K562 (cell line): ENCODE data around the gene LEAP2. TPM values are rescaled to one million over a fixed set of nuclear protein-coding genes. Genes with fewer than 3 reads are reported as not detected.

Experiments used
- ATAC-seq: fragments of 200-7000 bp; cut with Tn5 transposase; 3 replicates; pipeline ENCODE4 v1.9.1; 2020; ENCODE audit warnings: moderate library complexity
- BruUV-seq: library from RNA; stranded (reverse); fragments of 400-500 nt; replicated peaks from 2 replicates; lab custom pipeline; 2021; lab: Mats Ljungman, UMichigan
- CTCF ChIA-PET: fragments of 300-600 bp; formaldehyde crosslinking; extraction: SDS; loops from one replicate; lab custom pipeline; 2021; ENCODE audit warnings: low intra/inter-chr PET ratio; lab: Yijun Ruan, JAX
- POLR2A ChIA-PET: fragments of 300-600, 350-650 bp; sonication (Branson Sonifier 250); formaldehyde crosslinking; extraction: SDS; loops from one replicate; lab custom pipeline; 2021; ENCODE audit warnings: antibody characterized with exemption, inconsistent platforms; lab: Yijun Ruan, JAX
- DNase-seq, 4 experiments: peaks; one replicate each; pipeline versions ENCODE4 v3.0.0 to v3.0.0-alpha.2; 2011 to 2018; ENCODE audit warnings: low spot score in 3 of 4, mixed read lengths in 3 of 4; ENCODE audit errors: extremely low read depth in 1 of 4
- FAIRE-seq: peaks from 2 replicates; lab custom pipeline; 2011; peaks lifted over from hg19 to GRCh38; lab: Jason Lieb, UNC
- H2AFZ ChIP-seq: 2 replicates; pipeline ENCODE4 v1.6.0; 2011; ENCODE audit warnings: low read depth, low read length, control low read depth, inconsistent platforms
- H3K27ac ChIP-seq: fragments of 200-600 bp; 3 replicates; pipeline ENCODE4 v1.8.0; 2011; ENCODE audit warnings: low read depth, mild to moderate bottlenecking, control low read depth, inconsistent platforms, low read length, moderate library complexity, mixed read lengths; ENCODE audit errors: extremely low read depth
- H3K27me3 ChIP-seq, 2 experiments: fragments of 300-600 bp in 1 of 2; 2 replicates in 1 of 2; 3 replicates in 1 of 2; pipeline versions ENCODE4 v1.6.0 to v1.8.0; 2011; ENCODE audit warnings: inconsistent platforms in 2 of 2, low read length in 2 of 2, mild to moderate bottlenecking in 1 of 2, mixed read lengths in 1 of 2, moderate library complexity in 1 of 2; ENCODE audit not compliant: control insufficient read depth in 2 of 2, insufficient read depth in 2 of 2
- H3K36me3 ChIP-seq: fragments of 300-600 bp; 3 replicates; pipeline ENCODE4 v1.8.0; 2011; ENCODE audit warnings: mild to moderate bottlenecking, low read length, inconsistent platforms; ENCODE audit not compliant: control insufficient read depth, insufficient read depth
- H3K4me1 ChIP-seq, 2 experiments: fragments of 200-600 bp in 1 of 2; replicated peaks in 1 of 2; 2 replicates in 1 of 2; 3 replicates in 1 of 2; pipeline versions ENCODE4 v1.5.1 to v1.8.0; 2011; ENCODE audit warnings: inconsistent platforms in 2 of 2, low read length in 2 of 2, mild to moderate bottlenecking in 1 of 2, mixed read lengths in 1 of 2, moderate library complexity in 1 of 2; ENCODE audit not compliant: control insufficient read depth in 2 of 2, insufficient read depth in 2 of 2
- H3K4me2 ChIP-seq: 2 replicates; pipeline ENCODE4 v1.6.1; 2011; ENCODE audit warnings: low read length, control low read depth, inconsistent platforms, mixed read lengths; ENCODE audit not compliant: insufficient read depth
- H3K4me3 ChIP-seq: fragments of 200-600 bp; sonication (generic), shearing (Covaris generic); 2 replicates; pipeline ENCODE4 v1.5.1; 2016; ENCODE audit warnings: control low read depth, inconsistent platforms
- H3K79me2 ChIP-seq: fragments of 200-600 bp; 3 replicates; pipeline ENCODE4 v1.8.0; 2011; ENCODE audit warnings: low read length, inconsistent platforms; ENCODE audit not compliant: control insufficient read depth, insufficient read depth
- H3K9ac ChIP-seq, 2 experiments: 2 replicates each; pipeline versions ENCODE4 v1.6.0 to v1.6.1; 2011; ENCODE audit warnings: low read depth in 2 of 2, low read length in 2 of 2, control low read depth in 1 of 2, inconsistent platforms in 1 of 2, mild to moderate bottlenecking in 1 of 2, mixed read lengths in 1 of 2; ENCODE audit not compliant: insufficient read depth in 1 of 2
- H3K9me1 ChIP-seq: one replicate; pipeline ENCODE4 v1.6.0; 2011; ENCODE audit warnings: inconsistent platforms, mild to moderate bottlenecking, low read length, moderate library complexity; ENCODE audit not compliant: control insufficient read depth, insufficient read depth
- H3K9me3 ChIP-seq: replicated peaks from 2 replicates; pipeline ENCODE4 v1.5.1; 2011; ENCODE audit warnings: low read depth, low read length, inconsistent platforms; ENCODE audit not compliant: control insufficient read depth, insufficient read depth
- H4K20me1 ChIP-seq: replicated peaks from 2 replicates; pipeline ENCODE4 v1.6.1; 2011; ENCODE audit warnings: low read length, inconsistent platforms, mixed read lengths; ENCODE audit not compliant: control insufficient read depth, insufficient read depth
- CBX5 ChIP-seq: IDR thresholded peaks from 2 replicates; pipeline ENCODE4 v1.6.1; 2014; ENCODE audit warnings: low read depth, borderline replicate concordance
- HSF4 ChIP-seq: fragments of 250-450 bp; sonication (Bioruptor Pico); IDR thresholded peaks from 2 replicates; pipeline ENCODE4 v2.1.2; 2022; ENCODE audit warnings: mild to moderate bottlenecking, moderate library complexity, borderline replicate concordance
- NFE2L1 ChIP-seq: fragments of 450-650 bp; IDR thresholded peaks from 2 replicates; pipeline ENCODE4 v1.6.1; 2016; ENCODE audit warnings: missing genetic modification characterization, low read depth, mild to moderate bottlenecking, missing compliant biosample characterization, moderate library complexity, borderline replicate concordance
- POLR2G ChIP-seq: fragments of 200-400 bp; formaldehyde crosslinking; IDR thresholded peaks from 2 replicates; pipeline ENCODE4 v1.6.1; 2017; ENCODE audit warnings: low read depth, mild to moderate bottlenecking, antibody characterized with exemption, low read length, moderate library complexity
- RBFOX2 ChIP-seq: fragments of 200-400 bp; formaldehyde crosslinking; IDR thresholded peaks from 2 replicates; pipeline ENCODE4 v1.6.1; 2017; ENCODE audit warnings: low read depth, mild to moderate bottlenecking, low read length, moderate library complexity
- RUNX1 ChIP-seq: sonication (generic); IDR thresholded peaks from 2 replicates; pipeline ENCODE4 v1.6.1; 2016; ENCODE audit warnings: antibody characterized with exemption, low read depth
- TAF7 ChIP-seq: fragments of 450-650 bp; IDR thresholded peaks from 2 replicates; pipeline ENCODE4 v1.6.1; 2016; ENCODE audit warnings: missing genetic modification characterization, missing compliant biosample characterization
- TCF3 ChIP-seq: sonication (generic); formaldehyde crosslinking; IDR thresholded peaks from 2 replicates; pipeline ENCODE4 v1.4.0; 2020; ENCODE audit warnings: mild to moderate bottlenecking, missing genetic modification reagents
- WGBS: fragments of 100-300 bp; shearing (Covaris generic); methylation state at CpG from one replicate; pipeline ENCODE4 v1.1.6; 2016; ENCODE audit warnings: low coverage, mixed read lengths; ENCODE audit not compliant: insufficient coverage; ENCODE audit errors: missing lambda C conversion rate; 5-methylcytosine and 5-hydroxymethylcytosine counted together
- in situ Hi-C: fragments of 300-500 bp; cut with MboI; formaldehyde crosslinking; loops from 4 replicates; pipeline ENCODE4 v1.15.0; 2018; ENCODE audit warnings: inconsistent platforms, mixed read lengths
- intact Hi-C: fragments of 100-400 bp; cut with micrococcal nuclease; formaldehyde crosslinking; loops from 2 replicates; pipeline ENCODE4 v1.14.2; 2022
- polyA plus RNA-seq, 8 experiments: library from polyadenylated mRNA; depleted of rRNA in 4 of 8; stranded (reverse) in 5 of 8; unstranded in 3 of 8; fragments of >200 nt; fragmentation: Nextera tagmentation in 2 of 8; fragmentation: Illumina TruSeq in 1 of 8; extraction: Ambion mirVana in 2 of 8; extraction: Trizol in 1 of 8; gene quantifications; 2 replicates each; pipeline versions ENCODE4 v1.2.1 to v1.2.3, GENCODE V29; 2011 to 2014; ENCODE audit warnings: inconsistent platforms in 1 of 8, missing spikeins in 1 of 8
- total RNA-seq, 7 experiments: library from RNA; depleted of rRNA in 6 of 7; stranded (reverse); fragments of >200 nt in 6 of 7; fragmentation: Illumina TruSeq in 2 of 7; extraction: Trizol in 2 of 7; gene quantifications; 2 replicates each; pipeline versions ENCODE4 v1.2.1 to v1.2.3, GENCODE V29; 2011 to 2021; ENCODE audit warnings: low replicate concordance in 1 of 7

The LEAP2 gene
- total and polyA plus RNA-seq, 9 of the 15 experiments (the other 6 are each of a cell fraction or from before 2014, with no cell fraction given) = 1.1 to 5.6 (median 2.5) TPM

DNA sequence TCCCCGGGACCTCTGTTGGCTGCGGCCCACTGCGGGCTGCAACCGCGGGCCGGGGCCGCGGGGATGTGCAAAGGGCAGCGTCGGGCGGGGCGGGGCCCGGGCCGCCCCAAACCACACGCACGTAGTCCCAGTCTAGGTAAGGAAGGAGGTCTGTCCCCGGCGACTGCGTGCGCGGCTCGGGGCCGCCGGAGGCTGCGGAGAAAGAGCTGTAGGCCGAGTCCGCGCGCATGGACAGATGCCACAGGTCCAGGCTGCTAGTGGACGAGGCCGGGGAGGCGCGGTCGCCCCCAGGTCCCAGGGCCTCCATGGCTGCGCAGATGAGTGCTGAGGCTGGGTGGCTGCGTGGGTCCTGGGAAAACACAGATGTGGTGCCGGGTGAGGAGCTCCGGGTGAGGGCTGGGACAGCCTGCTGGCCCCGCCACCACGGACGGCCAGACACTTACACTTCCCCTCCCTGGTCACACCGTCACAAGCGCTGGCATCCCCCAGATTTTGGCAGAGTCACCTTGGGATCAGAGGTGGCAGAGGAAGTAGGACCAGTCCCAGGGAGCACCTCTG, 47.6 kb upstream of the LEAP2 start:
- intact Hi-C loops (no loop called here), in situ Hi-C loops (loop anchor here (5.0 kb wide), 1 partner anchor 69 kb away; no protein-coding TSS in a partner anchor)
- CTCF ChIA-PET = no interaction called here

More for the DNA sequence above, 47.6 kb upstream of the LEAP2 start:
- TF ChIP-seq RBFOX2 (peak; percentile 40), RUNX1 (no peak), TAF7 (tag) (no peak), TCF3 (CRISPR knock-in tag) (no peak), NFE2L1 (tag) (no peak), POLR2G (peak; percentile 40; the same call in 1 of the 2 replicates), HSF4 (no peak), CBX5 (no peak)
- Histone ChIP-seq H3K27me3 (no peaks in the 10 kb centered on the region), H3K4me2 (no peak overlapping the region), H3K4me1 (peaks cover 12 to 35% of the 10 kb centered on the region in 2 experiments; a peak in 4 of 5 replicates), H4K20me1 (no peaks in the 10 kb centered on the region), H3K9me3 (no peaks in the 10 kb centered on the region), H3K36me3 (peaks cover 51% of the 10 kb centered on the region; the same call in 2 of the 3 replicates), H3K9me1 (no peaks in the 10 kb centered on the region), H3K9ac (no peak overlapping the region; a peak in 1 of 4 replicates), H3K27ac (no peak overlapping the region), H3K4me3 (no peak overlapping the region), H2AFZ (no peak overlapping the region), H3K79me2 (peaks cover 23% of the 10 kb centered on the region)
- WGBS = 100% methylated on average over 14 of the region's 43 CpGs
- DNase-seq (no peak), FAIRE-seq (no peak), ATAC-seq (no peak)
- POLR2A ChIA-PET = interaction anchor here (0.6 to 1.3 kb wide), 4 partner anchors 8 to 138 kb away, joined by 3 read pairs; partner anchors contain the start of gene AFF4
- no TSS peak for BruUV-seq
